ENCODE measurements around the gene FEV.

FEV gene

GRCh38 chr2:218985021-218985324, at the start of gene FEV:
Gene FEV (minus strand): TSS chr2:218985184. CDS start chr2:218985075, 109 bp downstream.
- Histone ChIP-seq H3K4me1 (ENCODE audit: control insufficient read depth, insufficient read depth, low read length) (no peaks in the 10 kb centered on the region), H3K27me3 (ENCODE audit: control insufficient read depth, insufficient read depth, low read length) (peaks cover 75% of the 10 kb centered on the region), H3K9ac (ENCODE audit: low read length) (no peak within 1 kb of the TSS), H3K27ac (ENCODE audit: low read depth, low read length) (no peak within 1 kb of the TSS), H3K36me3 (ENCODE audit: control insufficient read depth, insufficient read depth, low read length) (no peaks in the 10 kb centered on the region), H3K4me3 (ENCODE audit: low read length) (no peak within 1 kb of the TSS)

- Histone ChIP-seq H3K27ac (ENCODE audit: low read depth, low read length) (no peak overlapping the region), H3K4me3 (ENCODE audit: low read length) (no peak overlapping the region), H3K27me3 (ENCODE audit: control insufficient read depth, insufficient read depth, low read length) (peaks cover 9% of the 10 kb centered on the region), H3K9ac (ENCODE audit: low read length) (no peak overlapping the region), H3K36me3 (ENCODE audit: control insufficient read depth, insufficient read depth, low read length) (no peaks in the 10 kb centered on the region), H3K4me1 (ENCODE audit: control insufficient read depth, insufficient read depth, low read length) (no peaks in the 10 kb centered on the region)
Measured at GRCh38 chr2:219032051-219032745, 47.2 kb upstream of the FEV start.

DNA sequence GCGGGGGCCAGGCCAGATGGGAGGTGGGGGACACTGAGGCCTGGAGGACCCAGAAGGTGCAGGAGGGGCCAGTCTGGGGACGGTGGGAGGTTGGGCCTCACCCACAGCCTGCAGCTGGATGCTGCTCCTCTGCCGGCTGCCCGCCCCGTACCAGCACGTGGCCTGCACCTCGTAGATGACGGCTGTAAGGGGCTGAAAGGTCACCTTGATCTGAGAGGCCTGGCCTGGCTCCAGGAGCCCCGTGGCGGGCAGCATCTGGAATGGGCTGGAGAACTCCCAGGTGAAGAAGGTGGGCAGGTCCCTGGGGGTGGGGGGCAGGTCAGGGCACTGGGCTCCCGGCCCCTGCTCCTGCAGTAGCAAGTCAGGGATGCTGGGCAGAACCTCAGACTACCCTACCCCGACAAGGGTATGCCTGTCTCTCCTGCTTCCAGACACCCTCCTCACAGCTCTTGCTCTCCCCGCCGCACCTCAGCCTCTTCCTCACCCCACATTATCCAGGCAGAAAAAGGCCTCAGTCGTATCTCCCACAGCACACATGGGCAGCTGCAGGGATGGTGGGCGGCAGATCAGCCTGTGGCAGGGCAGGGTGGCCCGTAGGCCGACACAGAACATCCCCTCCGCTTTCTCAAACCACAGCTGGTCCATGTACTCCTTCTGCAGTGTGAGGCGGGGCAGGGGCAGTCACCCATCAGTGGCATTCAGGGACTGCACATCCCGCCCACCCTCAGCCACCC, 46.2 kb upstream of the FEV start:
- Histone ChIP-seq H3K4me3 (ENCODE audit: low read length) (no peak overlapping the region), H3K4me1 (ENCODE audit: control insufficient read depth, insufficient read depth, low read length) (no peaks in the 10 kb centered on the region), H3K27ac (ENCODE audit: low read depth, low read length) (no peak overlapping the region), H3K9ac (ENCODE audit: low read length) (no peak overlapping the region), H3K27me3 (ENCODE audit: control insufficient read depth, insufficient read depth, low read length) (peaks cover 9% of the 10 kb centered on the region), H3K36me3 (ENCODE audit: control insufficient read depth, insufficient read depth, low read length) (no peaks in the 10 kb centered on the region)

GRCh38 chr2:219030177-219030940, 45.4 kb upstream of the FEV start:
- Histone ChIP-seq H3K36me3 (ENCODE audit: control insufficient read depth, insufficient read depth, low read length) (no peaks in the 10 kb centered on the region), H3K27ac (ENCODE audit: low read depth, low read length) (no peak overlapping the region), H3K27me3 (ENCODE audit: control insufficient read depth, insufficient read depth, low read length) (peaks cover 9% of the 10 kb centered on the region), H3K9ac (ENCODE audit: low read length) (no peak overlapping the region), H3K4me1 (ENCODE audit: control insufficient read depth, insufficient read depth, low read length) (no peaks in the 10 kb centered on the region), H3K4me3 (ENCODE audit: low read length) (no peak overlapping the region)

- Histone ChIP-seq H3K4me1 (ENCODE audit: control insufficient read depth, insufficient read depth, low read length) (no peaks in the 10 kb centered on the region), H3K4me3 (ENCODE audit: low read length) (no peak overlapping the region), H3K27ac (ENCODE audit: low read depth, low read length) (no peak overlapping the region), H3K27me3 (ENCODE audit: control insufficient read depth, insufficient read depth, low read length) (peaks cover 9% of the 10 kb centered on the region), H3K36me3 (ENCODE audit: control insufficient read depth, insufficient read depth, low read length) (no peaks in the 10 kb centered on the region), H3K9ac (ENCODE audit: low read length) (no peak overlapping the region)
Measured at GRCh38 chr2:219029829-219030165, 44.8 kb upstream of the FEV start.

DNA sequence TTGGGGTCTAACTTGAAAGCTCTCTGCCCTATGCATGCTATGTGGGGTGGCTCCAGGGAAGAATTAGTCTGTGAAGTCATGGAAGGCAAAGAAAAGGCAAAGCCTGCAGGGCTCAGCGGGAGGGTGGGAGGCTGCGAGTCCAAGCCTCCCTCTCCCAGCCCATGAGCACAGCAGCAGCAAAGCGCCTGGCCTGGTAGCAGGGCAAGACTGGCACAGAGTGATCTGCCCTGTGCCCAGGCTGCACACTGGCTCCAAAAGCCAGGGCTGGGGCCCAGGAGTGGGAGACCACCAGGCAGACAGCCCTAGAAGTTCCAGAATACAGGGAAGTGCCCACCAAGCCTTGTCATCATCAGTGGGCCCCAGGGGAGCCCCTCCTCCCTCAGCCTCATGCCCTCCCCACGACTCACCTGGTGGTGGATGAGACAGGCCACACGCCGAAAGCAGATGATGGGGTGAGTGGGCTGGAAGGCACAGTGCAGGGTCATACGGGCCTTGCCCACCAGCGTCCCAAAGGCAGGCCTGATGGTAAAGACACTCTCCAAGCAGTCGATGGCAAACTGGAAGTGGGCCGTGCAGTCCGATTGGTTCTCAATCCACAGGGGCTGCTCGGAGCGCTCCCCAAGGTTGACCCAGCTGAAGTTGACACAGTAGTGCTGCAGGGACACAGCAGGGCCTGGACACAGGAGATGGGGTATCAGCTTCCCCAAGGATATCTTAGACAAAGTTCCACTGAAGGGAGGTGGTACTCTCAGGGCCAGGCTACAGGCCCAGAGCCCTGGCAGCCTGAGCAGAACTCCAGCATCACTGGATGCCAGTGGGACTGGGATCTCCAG, 44.2 kb upstream of the FEV start:
- Histone ChIP-seq H3K27me3 (ENCODE audit: control insufficient read depth, insufficient read depth, low read length) (peaks cover 9% of the 10 kb centered on the region), H3K27ac (ENCODE audit: low read depth, low read length) (no peak overlapping the region), H3K4me1 (ENCODE audit: control insufficient read depth, insufficient read depth, low read length) (no peaks in the 10 kb centered on the region), H3K4me3 (ENCODE audit: low read length) (no peak overlapping the region), H3K9ac (ENCODE audit: low read length) (no peak overlapping the region), H3K36me3 (ENCODE audit: control insufficient read depth, insufficient read depth, low read length) (no peaks in the 10 kb centered on the region)

DNA sequence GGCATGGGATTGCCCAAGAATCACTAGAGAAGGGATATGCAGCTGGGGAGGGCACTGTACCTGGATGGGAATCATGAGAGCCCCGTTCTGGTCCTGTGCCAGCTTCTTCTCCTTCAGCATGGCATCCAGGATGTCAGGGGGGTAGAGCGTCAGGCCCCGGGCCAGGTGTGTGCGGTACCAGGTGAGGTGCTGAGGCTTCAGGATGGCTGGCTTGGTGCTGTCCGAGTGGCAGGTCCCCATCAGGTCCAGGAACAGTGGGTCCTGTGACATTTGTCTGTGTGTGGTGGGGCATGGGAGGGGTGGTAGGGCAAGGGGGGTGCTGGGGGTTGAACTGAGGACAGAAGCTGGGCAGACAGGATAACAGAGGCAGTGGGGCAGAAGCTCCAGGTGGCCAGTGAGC, 43.2 kb upstream of the FEV start:
- no peak overlapping the region for H3K9ac ChIP-seq (ENCODE audit: low read length)
- H3K27me3 ChIP-seq (ENCODE audit: control insufficient read depth, insufficient read depth, low read length) = peaks cover 9% of the 10 kb centered on the region
- H3K4me3 ChIP-seq (ENCODE audit: low read length) = no peak overlapping the region
- H3K4me1 ChIP-seq (ENCODE audit: control insufficient read depth, insufficient read depth, low read length) = no peaks in the 10 kb centered on the region
- no peak overlapping the region for H3K27ac ChIP-seq (ENCODE audit: low read depth, low read length)
- no peaks in the 10 kb centered on the region for H3K36me3 ChIP-seq (ENCODE audit: control insufficient read depth, insufficient read depth, low read length)

GRCh38 chr2:219027511-219028055, 42.6 kb upstream of the FEV start:
- H3K4me3 ChIP-seq (ENCODE audit: low read length) = no peak overlapping the region

GRCh38 chr2:219026946-219027345, 42.0 kb upstream of the FEV start:
- peaks cover 9% of the 10 kb centered on the region for H3K27me3 ChIP-seq (ENCODE audit: control insufficient read depth, insufficient read depth, low read length)
- no peaks in the 10 kb centered on the region for H3K4me1 ChIP-seq (ENCODE audit: control insufficient read depth, insufficient read depth, low read length)
- H3K4me3 ChIP-seq (ENCODE audit: low read length) = no peak overlapping the region
- H3K9ac ChIP-seq (ENCODE audit: low read length) = no peak overlapping the region
- no peak overlapping the region for H3K27ac ChIP-seq (ENCODE audit: low read depth, low read length)
- no peaks in the 10 kb centered on the region for H3K36me3 ChIP-seq (ENCODE audit: control insufficient read depth, insufficient read depth, low read length)

More at GRCh38 chr2:219027511-219028055, 42.6 kb upstream of the FEV start:
- H3K9ac ChIP-seq (ENCODE audit: low read length) = no peak overlapping the region
- H3K4me1 ChIP-seq (ENCODE audit: control insufficient read depth, insufficient read depth, low read length) = no peaks in the 10 kb centered on the region
- no peak overlapping the region for H3K27ac ChIP-seq (ENCODE audit: low read depth, low read length)
- H3K36me3 ChIP-seq (ENCODE audit: control insufficient read depth, insufficient read depth, low read length) = no peaks in the 10 kb centered on the region
- peaks cover 9% of the 10 kb centered on the region for H3K27me3 ChIP-seq (ENCODE audit: control insufficient read depth, insufficient read depth, low read length)

- no peaks in the 10 kb centered on the region for H3K4me1 ChIP-seq (ENCODE audit: control insufficient read depth, insufficient read depth, low read length)
- H3K27me3 ChIP-seq (ENCODE audit: control insufficient read depth, insufficient read depth, low read length) = peaks cover 7% of the 10 kb centered on the region
- no peak overlapping the region for H3K4me3 ChIP-seq (ENCODE audit: low read length)
- no peak overlapping the region for H3K27ac ChIP-seq (ENCODE audit: low read depth, low read length)
- no peak overlapping the region for H3K9ac ChIP-seq (ENCODE audit: low read length)
- no peaks in the 10 kb centered on the region for H3K36me3 ChIP-seq (ENCODE audit: control insufficient read depth, insufficient read depth, low read length)
Measured at GRCh38 chr2:219025637-219026585, 40.9 kb upstream of the FEV start.

- Histone ChIP-seq H3K27ac (ENCODE audit: low read depth, low read length) (no peak overlapping the region), H3K4me1 (ENCODE audit: control insufficient read depth, insufficient read depth, low read length) (no peaks in the 10 kb centered on the region), H3K27me3 (ENCODE audit: control insufficient read depth, insufficient read depth, low read length) (no peaks in the 10 kb centered on the region), H3K9ac (ENCODE audit: low read length) (no peak overlapping the region), H3K36me3 (ENCODE audit: control insufficient read depth, insufficient read depth, low read length) (no peaks in the 10 kb centered on the region), H3K4me3 (ENCODE audit: low read length) (no peak overlapping the region)
Measured at GRCh38 chr2:219024059-219024458, 39.1 kb upstream of the FEV start.
